ENCODE results near the gene HSPB7.
"Not testable (repeated sequence)": the region's sequence is repeated elsewhere in the genome, so short reads cannot be mapped to it uniquely, and the experiment has no call there.

The HSPB7 gene

GRCh38 chr1:16042096-16042495, 24.3 kb upstream of the HSPB7 start:
- CTCF ChIA-PET, result interaction anchor here (0.8 kb wide), 1 partner anchor 23 kb away, joined by 3 read pairs; no protein-coding TSS in a partner anchor
- DNase-seq, result no peak
- POLR2A ChIA-PET, result no interaction called here
- 89% methylated on average over 3 of the region's 9 CpGs for WGBS (ENCODE audit: insufficient coverage)
- H3K4me3 ChIP-seq (ENCODE audit: control insufficient read depth in 1 of 7, extremely low read depth in 1 of 7, insufficient read depth in 4 of 7, low read depth in 2 of 7, low read length in 6 of 7), result no peak overlapping the region
- no peaks in the 10 kb centered on the region for H3K4me1 ChIP-seq (ENCODE audit: control extremely low read depth in 1 of 4, control insufficient read depth in 4 of 4, insufficient read depth in 4 of 4, low read length in 3 of 4)
- H3K9me3 ChIP-seq (ENCODE audit: control extremely low read depth in 1 of 5, control insufficient read depth in 4 of 5, insufficient read depth in 2 of 5, low read depth in 1 of 5, low read length in 4 of 5), result no peaks in the 10 kb centered on the region
- H3K27ac ChIP-seq (ENCODE audit: insufficient read depth in 1 of 2, low read depth in 1 of 2, low read length in 2 of 2, poor library complexity in 1 of 2, severe bottlenecking in 2 of 2), result no peak overlapping the region
- no peaks in the 10 kb centered on the region for H3K27me3 ChIP-seq (replicated peaks in 2 of 5; ENCODE audit: control insufficient read depth in 4 of 5, insufficient read depth in 5 of 5, low read length in 4 of 5)
- no peaks in the 10 kb centered on the region for H3K36me3 ChIP-seq (ENCODE audit: control insufficient read depth in 4 of 4, insufficient read depth in 4 of 4, low read length in 3 of 4)

- H3K4me3 ChIP-seq (ENCODE audit: control insufficient read depth in 1 of 7, extremely low read depth in 1 of 7, insufficient read depth in 4 of 7, low read depth in 2 of 7, low read length in 6 of 7), result no peak overlapping the region
- ChIA-PET CTCF (interaction anchor here (0.8 kb wide), 2 partner anchors 10 to 23 kb away, joined by 3 read pairs; no protein-coding TSS in a partner anchor), POLR2A (no interaction called here)
- no peak overlapping the region for H3K27ac ChIP-seq (ENCODE audit: insufficient read depth in 1 of 2, low read depth in 1 of 2, low read length in 2 of 2, poor library complexity in 1 of 2, severe bottlenecking in 2 of 2)
- no peaks in the 10 kb centered on the region for H3K36me3 ChIP-seq (ENCODE audit: control insufficient read depth in 4 of 4, insufficient read depth in 4 of 4, low read length in 3 of 4)
- WGBS (ENCODE audit: insufficient coverage), result 95% methylated on average over 4 of the region's 8 CpGs
- no peaks in the 10 kb centered on the region for H3K27me3 ChIP-seq (replicated peaks in 2 of 5; ENCODE audit: control insufficient read depth in 4 of 5, insufficient read depth in 5 of 5, low read length in 4 of 5)
- DNase-seq, result no peak
- H3K4me1 ChIP-seq (ENCODE audit: control extremely low read depth in 1 of 4, control insufficient read depth in 4 of 4, insufficient read depth in 4 of 4, low read length in 3 of 4), result no peaks in the 10 kb centered on the region
- H3K9me3 ChIP-seq (ENCODE audit: control extremely low read depth in 1 of 5, control insufficient read depth in 4 of 5, insufficient read depth in 2 of 5, low read depth in 1 of 5, low read length in 4 of 5), result no peaks in the 10 kb centered on the region
These were observed 23.4 kb upstream of the HSPB7 start for GRCh38 chr1:16041200-16041599.

GRCh38 chr1:16039871-16040270, 22.0 kb upstream of the HSPB7 start:
- POLR2A ChIA-PET; CTCF ChIA-PET; DNase-seq; H3K27me3 ChIP-seq (replicated peaks in 2 of 5; ENCODE audit: control insufficient read depth in 4 of 5, insufficient read depth in 5 of 5, low read length in 4 of 5); H3K36me3 ChIP-seq (ENCODE audit: control insufficient read depth in 4 of 4, insufficient read depth in 4 of 4, low read length in 3 of 4); H3K4me3 ChIP-seq (ENCODE audit: control insufficient read depth in 1 of 7, extremely low read depth in 1 of 7, insufficient read depth in 4 of 7, low read depth in 2 of 7, low read length in 6 of 7); H3K9me3 ChIP-seq (ENCODE audit: control extremely low read depth in 1 of 5, control insufficient read depth in 4 of 5, insufficient read depth in 2 of 5, low read depth in 1 of 5, low read length in 4 of 5); H3K27ac ChIP-seq (ENCODE audit: insufficient read depth in 1 of 2, low read depth in 1 of 2, low read length in 2 of 2, poor library complexity in 1 of 2, severe bottlenecking in 2 of 2); H3K4me1 ChIP-seq (ENCODE audit: control extremely low read depth in 1 of 4, control insufficient read depth in 4 of 4, insufficient read depth in 4 of 4, low read length in 3 of 4): not testable (repeated sequence)
- 100% methylated on average over 4 of the region's 8 CpGs for WGBS (ENCODE audit: insufficient coverage)

- ChIA-PET CTCF (interaction anchor here (0.9 to 1.6 kb wide), 2 partner anchors 20 to 30 kb away, joined by 3 to 4 read pairs; no protein-coding TSS in a partner anchor), POLR2A (no interaction called here)
- Histone ChIP-seq H3K27ac (ENCODE audit: insufficient read depth in 1 of 2, low read depth in 1 of 2, low read length in 2 of 2, poor library complexity in 1 of 2, severe bottlenecking in 2 of 2) (no peak overlapping the region), H3K4me3 (ENCODE audit: control insufficient read depth in 1 of 7, extremely low read depth in 1 of 7, insufficient read depth in 4 of 7, low read depth in 2 of 7, low read length in 6 of 7) (no peak overlapping the region), H3K9me3 (ENCODE audit: control extremely low read depth in 1 of 5, control insufficient read depth in 4 of 5, insufficient read depth in 2 of 5, low read depth in 1 of 5, low read length in 4 of 5) (no peaks in the 10 kb centered on the region), H3K4me1 (ENCODE audit: control extremely low read depth in 1 of 4, control insufficient read depth in 4 of 4, insufficient read depth in 4 of 4, low read length in 3 of 4) (no peaks in the 10 kb centered on the region), H3K36me3 (ENCODE audit: control insufficient read depth in 4 of 4, insufficient read depth in 4 of 4, low read length in 3 of 4) (no peaks in the 10 kb centered on the region), H3K27me3 (replicated peaks in 2 of 5; ENCODE audit: control insufficient read depth in 4 of 5, insufficient read depth in 5 of 5, low read length in 4 of 5) (no peaks in the 10 kb centered on the region)
- 85% methylated on average over 4 of the region's 4 CpGs for WGBS (ENCODE audit: insufficient coverage)
- DNase-seq, result no peak
These were observed 20.7 kb upstream of the HSPB7 start for GRCh38 chr1:16038620-16038912.

GRCh38 chr1:16036461-16036860, 18.6 kb upstream of the HSPB7 start:
- H3K4me1 ChIP-seq (ENCODE audit: control extremely low read depth in 1 of 4, control insufficient read depth in 4 of 4, insufficient read depth in 4 of 4, low read length in 3 of 4); H3K4me3 ChIP-seq (ENCODE audit: control insufficient read depth in 1 of 7, extremely low read depth in 1 of 7, insufficient read depth in 4 of 7, low read depth in 2 of 7, low read length in 6 of 7); H3K9me3 ChIP-seq (ENCODE audit: control extremely low read depth in 1 of 5, control insufficient read depth in 4 of 5, insufficient read depth in 2 of 5, low read depth in 1 of 5, low read length in 4 of 5); POLR2A ChIA-PET; H3K27me3 ChIP-seq (replicated peaks in 2 of 5; ENCODE audit: control insufficient read depth in 4 of 5, insufficient read depth in 5 of 5, low read length in 4 of 5); H3K36me3 ChIP-seq (ENCODE audit: control insufficient read depth in 4 of 4, insufficient read depth in 4 of 4, low read length in 3 of 4); DNase-seq; H3K27ac ChIP-seq (ENCODE audit: insufficient read depth in 1 of 2, low read depth in 1 of 2, low read length in 2 of 2, poor library complexity in 1 of 2, severe bottlenecking in 2 of 2): not testable (repeated sequence)
- CTCF ChIA-PET, result interaction anchor here (1.5 kb wide), 1 partner anchor 21 kb away, joined by 10 read pairs; no protein-coding TSS in a partner anchor
- WGBS (ENCODE audit: insufficient coverage), result no CpG with 5 or more reads among the region's 11 CpGs

GRCh38 chr1:16033103-16033632, 15.3 kb upstream of the HSPB7 start:
- H3K4me3 ChIP-seq (ENCODE audit: control insufficient read depth in 1 of 7, extremely low read depth in 1 of 7, insufficient read depth in 4 of 7, low read depth in 2 of 7, low read length in 6 of 7); H3K9me3 ChIP-seq (ENCODE audit: control extremely low read depth in 1 of 5, control insufficient read depth in 4 of 5, insufficient read depth in 2 of 5, low read depth in 1 of 5, low read length in 4 of 5); H3K27ac ChIP-seq (ENCODE audit: insufficient read depth in 1 of 2, low read depth in 1 of 2, low read length in 2 of 2, poor library complexity in 1 of 2, severe bottlenecking in 2 of 2); POLR2A ChIA-PET; H3K36me3 ChIP-seq (ENCODE audit: control insufficient read depth in 4 of 4, insufficient read depth in 4 of 4, low read length in 3 of 4); H3K4me1 ChIP-seq (ENCODE audit: control extremely low read depth in 1 of 4, control insufficient read depth in 4 of 4, insufficient read depth in 4 of 4, low read length in 3 of 4); DNase-seq: not testable (repeated sequence)
- 82% methylated on average over 6 of the region's 7 CpGs for WGBS (ENCODE audit: insufficient coverage)
- CTCF ChIA-PET, result interaction anchor here (0.6 to 2.6 kb wide), 4 partner anchors 14 to 87 kb away, joined by 3 to 6 read pairs (median 3); no protein-coding TSS in a partner anchor
- peaks cover 0 to 12% (median 0%) of the 10 kb centered on the region in 5 experiments for H3K27me3 ChIP-seq (replicated peaks in 2 of 5; ENCODE audit: control insufficient read depth in 4 of 5, insufficient read depth in 5 of 5, low read length in 4 of 5)

DNA sequence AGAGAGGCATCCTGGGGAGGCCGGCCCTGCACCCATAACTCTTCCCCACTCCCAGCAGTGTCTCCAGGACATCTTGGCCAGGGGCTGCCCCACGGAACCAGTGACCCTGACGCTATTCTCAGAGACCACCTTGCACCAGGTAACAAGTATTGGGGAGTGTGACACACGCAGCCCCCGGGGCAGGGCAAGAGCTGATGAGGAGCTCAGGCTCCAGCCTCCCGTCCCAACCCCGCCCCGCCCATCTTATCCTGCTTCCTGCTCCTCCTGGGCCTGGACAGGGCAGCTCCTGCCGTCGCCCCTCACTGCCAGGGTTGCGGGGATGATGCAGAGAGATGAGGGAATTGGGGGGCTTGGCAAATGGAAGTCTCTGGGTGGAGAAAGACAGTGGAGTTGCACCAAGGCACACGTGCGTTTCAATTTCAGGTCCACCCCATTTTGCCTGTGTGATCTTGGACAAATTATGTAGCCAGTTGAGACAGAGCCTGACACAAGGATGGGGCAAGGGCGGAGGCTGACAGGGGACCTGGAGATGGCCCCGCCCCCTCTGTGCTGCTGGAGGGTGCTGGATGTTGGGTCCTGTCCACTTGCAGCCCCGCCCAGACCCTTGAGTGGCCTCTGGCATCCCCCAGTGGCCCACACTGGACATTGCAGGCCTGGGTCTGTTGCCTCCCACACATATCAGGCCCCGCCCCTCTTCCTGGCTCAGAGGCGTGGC, 14.7 kb upstream of the HSPB7 start:
- POLR2A ChIA-PET, result no interaction called here
- 51% methylated on average over 15 of the region's 18 CpGs for WGBS (ENCODE audit: insufficient coverage)

More for the DNA sequence above, 14.7 kb upstream of the HSPB7 start:
- Histone ChIP-seq H3K27ac (ENCODE audit: insufficient read depth in 1 of 2, low read depth in 1 of 2, low read length in 2 of 2, poor library complexity in 1 of 2, severe bottlenecking in 2 of 2) (no peak overlapping the region), H3K27me3 (replicated peaks in 2 of 5; ENCODE audit: control insufficient read depth in 4 of 5, insufficient read depth in 5 of 5, low read length in 4 of 5) (peaks cover 0 to 16% (median 0%) of the 10 kb centered on the region in 5 experiments), H3K4me1 (ENCODE audit: control extremely low read depth in 1 of 4, control insufficient read depth in 4 of 4, insufficient read depth in 4 of 4, low read length in 3 of 4) (no peaks in the 10 kb centered on the region), H3K9me3 (ENCODE audit: control extremely low read depth in 1 of 5, control insufficient read depth in 4 of 5, insufficient read depth in 2 of 5, low read depth in 1 of 5, low read length in 4 of 5) (no peaks in the 10 kb centered on the region), H3K36me3 (ENCODE audit: control insufficient read depth in 4 of 4, insufficient read depth in 4 of 4, low read length in 3 of 4) (no peaks in the 10 kb centered on the region), H3K4me3 (ENCODE audit: control insufficient read depth in 1 of 7, extremely low read depth in 1 of 7, insufficient read depth in 4 of 7, low read depth in 2 of 7, low read length in 6 of 7) (no peak overlapping the region)
- CTCF ChIA-PET, result interaction anchor here (0.6 to 2.9 kb wide), 7 partner anchors 9 to 25 kb away, joined by 3 to 9 read pairs (median 3); no protein-coding TSS in a partner anchor
- DNase-seq, result peak; percentile 86 to 89 (median 89)

Data from common myeloid progenitor, CD34-positive (primary cell).